B cell (primary cell): Measurements from ENCODE around the gene LTC4S. TPM values are rescaled to one million over a fixed set of nuclear protein-coding genes. Genes with fewer than 3 reads are reported as not detected.
A peak's percentile ranks its signal among the peaks of the same experiment; 100 is the strongest.

Experiments
- ATAC-seq: fragments of 200-7000 bp; cut with Tn5 transposase; one replicate; pipeline ENCODE4 v1.10.0; 2021; ENCODE audit warnings: low read depth, mild to moderate bottlenecking, moderate number of reproducible peaks, moderate library complexity
- CTCF ChIA-PET: fragments of 350-600 bp; sonication (Branson Sonifier 250); formaldehyde crosslinking; loops from one replicate; lab custom pipeline; 2021; ENCODE audit warnings: antibody characterized with exemption, inconsistent platforms; lab: Charles Lee
- POLR2A ChIA-PET: fragments of 350-600 bp; sonication (Branson Sonifier 250); formaldehyde crosslinking; loops from one replicate; lab custom pipeline; 2021; ENCODE audit warnings: antibody characterized with exemption; lab: Charles Lee
- DNase-seq: peaks from one replicate; pipeline ENCODE4 v3.0.0; 2013
- H2AFZ ChIP-seq: 2 replicates; pipeline ENCODE4 v1.6.1; 2012; ENCODE audit warnings: mild to moderate bottlenecking, low read depth, low read length; ENCODE audit not compliant: insufficient read depth, poor library complexity, severe bottlenecking
- H3K27ac ChIP-seq, 2 donors: 1 replicate in 1 of 2; 2 replicates in 1 of 2; pipeline ENCODE4 v1.5.1; 2012 to 2013; ENCODE audit warnings: low read length in 2 of 2, mild to moderate bottlenecking in 2 of 2, moderate library complexity in 1 of 2
- H3K27me3 ChIP-seq, 4 experiments: fragments of 200-600 bp in 1 of 4; sonication (generic) in 1 of 4; replicated peaks in 1 of 4; 1 replicate in 2 of 4; 2 replicates in 2 of 4; pipeline versions ENCODE4 v1.6.1 to v1.7.0; 2013 to 2016; ENCODE audit warnings: low read length in 3 of 4, mild to moderate bottlenecking in 2 of 4, mixed read lengths in 1 of 4, moderate library complexity in 1 of 4; ENCODE audit not compliant: insufficient read depth in 4 of 4, control insufficient read depth in 3 of 4; ENCODE audit errors: control extremely low read depth in 1 of 4
- H3K36me3 ChIP-seq, 2 experiments: replicated peaks in 1 of 2; 1 replicate in 1 of 2; 2 replicates in 1 of 2; pipeline versions ENCODE4 v1.6.1 to v1.7.1; 2013; ENCODE audit warnings: low read length in 1 of 2; ENCODE audit not compliant: insufficient read depth in 2 of 2, control insufficient read depth in 1 of 2; ENCODE audit errors: control extremely low read depth in 1 of 2, extremely low read depth in 1 of 2
- H3K4me1 ChIP-seq, 2 donors: fragments of 200-600 bp in 1 of 2; sonication (generic) in 1 of 2; 1 replicate in 1 of 2; 2 replicates in 1 of 2; pipeline versions ENCODE4 v1.5.1 to v1.6.1; 2013 to 2017; ENCODE audit warnings: low read length in 2 of 2; ENCODE audit not compliant: control insufficient read depth in 2 of 2, insufficient read depth in 2 of 2
- H3K4me2 ChIP-seq: replicated peaks from 2 replicates; pipeline ENCODE3; 2012; ENCODE audit warnings: mild to moderate bottlenecking, low read depth, low read length; ENCODE audit not compliant: poor library complexity, severe bottlenecking
- H3K4me3 ChIP-seq, 5 experiments: fragments of 200-600 bp in 1 of 5; sonication (generic) in 1 of 5; 1 replicate in 3 of 5; 2 replicates in 2 of 5; pipeline versions ENCODE4 v1.5.1 to v1.7.0; 2011 to 2016; ENCODE audit warnings: low read length in 4 of 5, mild to moderate bottlenecking in 4 of 5, low read depth in 2 of 5, control low read depth in 1 of 5, moderate library complexity in 1 of 5; ENCODE audit not compliant: insufficient read depth in 1 of 5; ENCODE audit errors: control extremely low read depth in 1 of 5, extremely low read depth in 1 of 5
- H3K79me2 ChIP-seq: fragments of 200-600 bp; sonication (generic); one replicate; pipeline ENCODE4 v1.6.0; 2016; ENCODE audit warnings: low read length; ENCODE audit not compliant: control insufficient read depth, insufficient read depth
- H3K9ac ChIP-seq: fragments of 200-600 bp; sonication (generic); 2 replicates; pipeline ENCODE4 v1.6.1; 2017; ENCODE audit warnings: mild to moderate bottlenecking, low read length, moderate library complexity
- H3K9me3 ChIP-seq, 3 donors: one replicate each; pipeline versions ENCODE4 v1.6.1 to v1.7.1; 2013; ENCODE audit warnings: low read length in 2 of 3; ENCODE audit not compliant: control insufficient read depth in 2 of 3, insufficient read depth in 1 of 3; ENCODE audit errors: control extremely low read depth in 1 of 3
- H4K20me1 ChIP-seq: 2 replicates; pipeline ENCODE4 v1.6.0; 2012; ENCODE audit warnings: mild to moderate bottlenecking, low read length; ENCODE audit not compliant: insufficient read depth, control insufficient read depth, poor library complexity, severe bottlenecking
- H3K27ac Mint-ChIP-seq: one replicate; pipeline ENCODE4 v1.8.0; 2021; ENCODE audit warnings: mixed read lengths
- H3K27me3 Mint-ChIP-seq: one replicate; pipeline ENCODE4 v1.8.0; 2021; ENCODE audit warnings: mixed read lengths
- H3K4me1 Mint-ChIP-seq: one replicate; pipeline ENCODE4 v1.8.0; 2021; ENCODE audit warnings: mixed read lengths
- H3K4me3 Mint-ChIP-seq: one replicate; pipeline ENCODE4 v1.8.0; 2021; ENCODE audit warnings: mixed read lengths
- H3K9me3 Mint-ChIP-seq: one replicate; pipeline ENCODE4 v1.8.0; 2022; ENCODE audit warnings: mixed read lengths; ENCODE audit not compliant: insufficient read depth
- CTCF ChIP-seq: fragments of 200-600 bp; IDR thresholded peaks from one replicate; pipeline ENCODE4 v1.8.0; 2022; ENCODE audit warnings: antibody characterized with exemption, mild to moderate bottlenecking
- EZH2 ChIP-seq: IDR thresholded peaks from 2 replicates; pipeline ENCODE4 v1.6.1; 2012; ENCODE audit warnings: borderline replicate concordance, low read depth, mild to moderate bottlenecking, moderate library complexity, low read length; ENCODE audit not compliant: insufficient read depth, poor library complexity, severe bottlenecking
- WGBS: methylation state at CpG from one replicate; pipeline ENCODE4 v1.1.5; 2013; ENCODE audit warnings: missing lambda C conversion rate; ENCODE audit not compliant: insufficient coverage; 5-methylcytosine and 5-hydroxymethylcytosine counted together
- intact Hi-C: fragments of 100-400 bp; cut with micrococcal nuclease; formaldehyde crosslinking; loops from one replicate; pipeline ENCODE4 v1.10.0; 2022
- polyA plus RNA-seq: library from polyadenylated mRNA; depleted of rRNA; stranded (reverse); fragments of >200 nt; gene quantifications from 2 replicates; pipeline ENCODE4 v1.2.3, GENCODE V29; 2012
- total RNA-seq, 2 donors: library from RNA; stranded (reverse); fragments of 120-200 nt in 1 of 2; gene quantifications; 1 replicate in 1 of 2; 2 replicates in 1 of 2; pipeline versions ENCODE4 v1.2.3 to v1.2.4, GENCODE V29; 2013 to 2022

LTC4S gene
- total and polyA plus RNA-seq, 2 donors (not counting 1 experiment from before 2014, with no cell fraction given): 0.40 to 3.8 TPM

GRCh38 chr5:179816401-179816795, 22.6 kb downstream of the LTC4S start:
- intact Hi-C loops: loop anchor here (5.0 kb wide), 2 partner anchors 256 to 264 kb away; partner anchors contain the start of genes RNF130 and RUFY1
- POLR2A ChIA-PET: interaction anchor here (0.6 to 1.0 kb wide), 2 partner anchors 9 to 136 kb away, joined by 3 read pairs; partner anchors contain the start of gene CBY3
- H3K4me2 ChIP-seq: peak overlapping the region; percentile 87
- ATAC-seq (no peak), DNase-seq (no peak)
- H3K4me1 ChIP-seq: peaks cover 32 to 38% of the 10 kb centered on the region in 2 donors
- peaks cover 0 to 3% (median 0%) of the 10 kb centered on the region in 3 donors for H3K9me3 ChIP-seq
- Mint-ChIP-seq H3K9me3 (no peaks in the 10 kb centered on the region), H3K4me3 (peak overlapping the region; percentile 41), H3K4me1 (peaks cover 34% of the 10 kb centered on the region), H3K27me3 (no peaks in the 10 kb centered on the region), H3K27ac (no peak overlapping the region)
- peaks cover 7% of the 10 kb centered on the region for H4K20me1 ChIP-seq
- no peak overlapping the region for H3K27ac ChIP-seq
- H3K4me3 ChIP-seq: peak overlapping the region in 4 of 5 experiments; percentile 19 to 60 (median 42)
- peaks cover 0 to 6% (median 0%) of the 10 kb centered on the region in 4 experiments for H3K27me3 ChIP-seq
- no peak for TF ChIP-seq EZH2
- TF ChIP-seq CTCF: no peak
- peaks cover 22% of the 10 kb centered on the region for H3K79me2 ChIP-seq
- CTCF ChIA-PET: interaction anchor here (1.0 kb wide), 1 partner anchor 15 kb away, joined by 6 read pairs; no protein-coding TSS in a partner anchor
- peaks cover 0 to 11% of the 10 kb centered on the region in 2 experiments for H3K36me3 ChIP-seq
- no peak overlapping the region for H3K9ac ChIP-seq
- WGBS: 81% methylated on average over 20 of the region's 23 CpGs
- H2AFZ ChIP-seq: peak overlapping the region; percentile 75

- POLR2A ChIA-PET: interaction anchor here (1.0 kb wide), 1 partner anchor 10 kb away, joined by 3 read pairs; no protein-coding TSS in a partner anchor
- WGBS: 3% methylated on average over 71 of the region's 72 CpGs
- peak overlapping the region; percentile 91 for H3K4me3 Mint-ChIP-seq
Measured at GRCh38 chr5:179816796-179817469, 23.1 kb downstream of the LTC4S start.

More at GRCh38 chr5:179816796-179817469, 23.1 kb downstream of the LTC4S start:
- Histone ChIP-seq H3K36me3 (peaks cover 0 to 11% of the 10 kb centered on the region in 2 experiments), H4K20me1 (peaks cover 12% of the 10 kb centered on the region), H3K4me3 (peak overlapping the region in 4 of 5 experiments; percentile 19 to 60 (median 42)), H3K4me1 (peaks cover 34 to 43% of the 10 kb centered on the region in 2 donors), H3K27me3 (peaks cover 0 to 6% (median 0%) of the 10 kb centered on the region in 4 experiments), H3K27ac (no peak overlapping the region), H2AFZ (peak overlapping the region; percentile 75), H3K9me3 (peaks cover 0 to 3% (median 0%) of the 10 kb centered on the region in 3 donors), H3K79me2 (peaks cover 27% of the 10 kb centered on the region), H3K4me2 (peak overlapping the region; percentile 87), H3K9ac (peak overlapping the region; percentile 39)
- no peaks in the 10 kb centered on the region for H3K9me3 Mint-ChIP-seq
- intact Hi-C loops: loop anchor here (5.0 kb wide), 2 partner anchors 255 to 265 kb away; partner anchors contain the start of genes RNF130 and RUFY1
- DNase-seq: peak; percentile 54
- ATAC-seq: no peak
- no peaks in the 10 kb centered on the region for H3K27me3 Mint-ChIP-seq
- CTCF ChIA-PET: no interaction called here
- H3K27ac Mint-ChIP-seq: peak overlapping the region; percentile 59
- peaks cover 38% of the 10 kb centered on the region for H3K4me1 Mint-ChIP-seq
- TF ChIP-seq EZH2 (no peak), CTCF (no peak)
